Stimulated activated CD8-positive, alpha-beta memory T cell treated with anti-CD3 and anti-CD28 coated beads, Interleukin-2, amount 100 ng/mL, for 48 hours (primary cell): ENCODE measurements around the gene MACROD2.
"Not testable (repeated sequence)": the region's sequence is repeated elsewhere in the genome, so short reads cannot be mapped to it uniquely, and the experiment has no call there.

ENCODE experiments used
- DNase-seq, 2 donors: peaks; one replicate each; pipeline ENCODE4 v3.0.0-alpha.2; 2020; ENCODE audit warnings: low read depth in 2 of 2

The MACROD2 gene

GRCh38 chr20:14914633-14915032 is 919.3 kb downstream of the MACROD2 start:
- DNase-seq: no peak

DNA sequence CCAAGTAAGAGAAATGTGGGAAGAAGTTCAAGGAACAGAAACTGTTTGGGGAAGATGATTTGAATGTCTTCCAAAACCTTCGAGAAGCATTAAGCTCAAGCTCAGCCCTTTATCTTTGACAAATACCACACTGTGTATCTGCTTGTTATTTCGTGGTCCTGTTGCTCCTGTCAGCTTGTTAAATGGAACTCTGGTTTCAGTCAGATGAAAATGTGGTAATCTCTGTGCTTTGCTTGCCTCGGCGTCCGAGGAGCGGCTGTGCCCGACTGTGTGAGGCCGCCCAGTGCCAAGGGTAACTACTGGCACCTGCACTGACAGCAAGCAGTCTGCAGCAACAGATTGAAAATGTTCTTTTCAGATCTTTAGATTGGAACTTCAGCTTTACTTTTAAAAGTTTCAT is 920.0 kb downstream of the MACROD2 start:
- DNase-seq: no peak

GRCh38 chr20:14916360-14916920 is 921.1 kb downstream of the MACROD2 start:
- no peak for DNase-seq

DNA sequence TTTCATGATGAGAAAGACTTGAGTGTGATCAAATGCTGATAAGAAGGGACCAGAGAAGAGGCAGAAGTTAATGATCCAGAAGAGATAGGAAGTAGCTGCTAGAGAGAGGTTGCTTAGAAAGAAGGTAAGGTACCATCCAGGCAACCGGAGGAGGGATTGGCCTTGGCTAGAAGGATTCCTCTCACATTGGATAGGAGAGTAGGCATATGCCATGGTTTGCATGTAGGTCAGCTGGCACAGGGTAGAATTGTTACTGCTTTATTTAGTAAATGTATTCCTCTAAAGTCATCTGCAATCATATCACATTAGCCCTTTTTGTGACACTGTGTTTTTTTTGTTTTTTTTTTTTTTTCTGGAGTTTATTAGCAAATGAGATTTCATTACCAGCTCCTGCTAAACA is 923.0 kb downstream of the MACROD2 start:
- DNase-seq: no peak

DNA sequence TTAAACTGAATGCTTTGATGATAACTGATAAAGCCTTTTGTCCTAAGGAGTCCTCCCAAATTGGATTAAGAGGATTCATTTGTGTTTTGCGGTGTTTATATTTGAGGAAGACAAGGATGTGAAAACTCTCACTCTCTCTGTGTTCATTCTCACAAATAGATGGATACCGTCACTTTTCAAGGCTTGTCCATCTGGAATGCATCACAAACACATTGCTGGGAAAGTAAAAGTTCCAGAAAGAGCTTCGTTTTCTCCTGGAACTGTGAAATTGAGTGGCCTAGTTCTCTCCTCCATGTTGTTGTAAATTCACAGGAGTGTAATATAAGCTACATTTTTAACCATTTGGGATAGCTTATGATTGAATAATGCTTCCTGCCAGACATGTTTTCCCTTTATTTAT is 923.7 kb downstream of the MACROD2 start:
- DNase-seq: no peak

DNA sequence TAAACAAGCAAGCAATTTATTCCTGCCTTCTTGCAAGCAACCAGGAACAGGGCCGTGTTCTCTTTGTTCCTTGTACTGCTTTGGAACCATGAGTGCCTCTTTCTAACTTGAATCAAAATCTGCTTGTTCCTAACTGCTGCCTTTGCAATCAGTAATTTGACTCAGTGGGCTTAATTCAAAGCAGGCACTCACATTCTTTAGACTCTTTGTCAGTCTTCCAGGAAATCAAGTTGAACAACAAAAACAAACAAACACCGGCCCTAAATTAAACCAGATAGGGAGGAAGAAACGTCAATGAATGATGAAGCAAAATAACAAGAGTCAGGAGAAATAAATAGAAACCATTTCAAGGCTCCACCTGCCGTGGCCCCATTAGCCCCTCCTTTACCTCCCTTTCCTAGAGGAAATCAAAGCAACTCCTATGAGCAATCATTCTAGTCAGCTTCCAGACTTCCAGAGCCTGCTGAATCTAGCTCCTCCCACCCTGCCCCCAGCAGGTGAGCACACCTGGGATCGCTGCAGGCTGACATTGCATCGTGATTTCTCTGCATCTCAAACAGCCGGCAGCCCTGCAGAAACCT is 924.3 kb downstream of the MACROD2 start:
- no peak for DNase-seq

GRCh38 chr20:14921513-14921912 is 926.2 kb downstream of the MACROD2 start:
- no peak for DNase-seq

DNA sequence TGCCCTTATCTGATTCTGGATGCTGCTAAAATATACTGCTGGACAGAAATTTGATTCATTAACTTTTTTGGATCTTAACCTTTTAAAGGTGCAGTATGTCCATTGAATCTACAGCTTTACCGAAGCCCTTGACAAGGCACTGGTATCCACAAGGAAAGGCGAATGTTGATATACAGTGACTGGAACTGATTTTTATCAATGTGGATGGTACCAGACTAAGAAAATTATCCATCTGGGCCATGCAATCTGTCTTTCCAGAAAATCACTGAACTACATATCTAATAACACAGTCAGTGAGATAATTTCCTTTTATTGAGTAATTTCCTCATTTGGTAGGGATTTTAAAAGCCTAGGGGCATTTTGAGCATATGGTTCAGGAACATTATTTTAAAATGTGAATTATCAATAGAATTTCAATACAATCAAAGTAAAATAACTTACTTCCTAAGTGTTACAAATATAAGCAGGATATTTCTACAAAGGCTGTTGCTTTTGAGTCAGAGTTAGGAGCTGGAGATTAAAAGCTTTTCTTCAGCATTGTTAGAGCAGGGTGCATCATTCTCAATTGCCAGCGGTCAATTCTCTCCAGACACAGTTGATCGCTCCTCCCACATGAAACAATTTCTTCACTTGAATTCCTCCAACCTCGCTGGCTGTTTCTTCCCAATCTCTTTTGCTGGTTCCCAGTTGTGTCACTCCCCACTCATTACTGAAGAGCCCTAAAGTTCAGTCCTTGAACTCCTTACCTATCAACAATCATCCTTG is 927.4 kb downstream of the MACROD2 start:
- no peak for DNase-seq

DNA sequence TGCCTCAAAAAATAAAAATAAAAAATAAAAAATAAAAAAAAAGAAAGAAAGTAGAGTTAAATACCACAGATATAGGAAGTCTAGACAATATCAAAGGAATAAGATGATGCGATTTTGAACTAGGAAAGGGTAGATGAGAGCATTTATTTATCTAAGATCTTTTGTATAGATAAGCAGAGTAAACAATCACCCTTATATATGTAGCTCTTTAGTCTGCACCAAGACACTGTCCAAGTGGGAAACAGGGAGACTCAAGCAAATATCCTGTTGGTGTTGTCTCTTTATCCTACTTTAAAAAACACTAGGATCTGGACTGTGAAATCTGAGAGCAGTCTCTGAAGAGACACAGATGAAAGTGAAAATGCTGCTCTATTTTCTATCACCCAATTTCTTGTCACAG is 929.1 kb downstream of the MACROD2 start:
- DNase-seq: no peak

GRCh38 chr20:14925300-14925699 is 930.0 kb downstream of the MACROD2 start:
- DNase-seq: no peak

GRCh38 chr20:14926436-14926835 is 931.1 kb downstream of the MACROD2 start:
- DNase-seq: not testable (repeated sequence)

DNA sequence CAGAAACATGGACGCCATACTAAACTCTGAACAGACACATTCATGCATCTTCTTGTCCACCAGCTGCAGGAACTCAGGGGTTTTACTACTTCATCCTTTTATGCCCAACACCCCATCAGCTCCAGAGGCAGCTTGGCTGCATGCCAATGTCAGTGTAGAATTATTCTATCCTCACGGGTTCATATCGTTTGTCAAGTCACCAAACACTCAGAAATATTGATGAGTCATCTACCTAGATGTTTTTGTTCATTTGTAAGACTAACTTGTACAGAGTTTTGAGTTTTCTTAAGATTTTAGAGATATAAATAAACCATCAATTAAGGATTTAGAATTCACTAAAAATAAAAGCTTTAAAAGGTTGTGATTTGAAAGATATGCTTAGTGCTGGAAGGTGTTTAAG is 932.8 kb downstream of the MACROD2 start:
- DNase-seq: no peak

- DNase-seq: no peak
Observed at GRCh38 chr20:14929388-14929787, 934.1 kb downstream of the MACROD2 start.

GRCh38 chr20:14932040-14932439 is 936.7 kb downstream of the MACROD2 start:
- no peak for DNase-seq

DNA sequence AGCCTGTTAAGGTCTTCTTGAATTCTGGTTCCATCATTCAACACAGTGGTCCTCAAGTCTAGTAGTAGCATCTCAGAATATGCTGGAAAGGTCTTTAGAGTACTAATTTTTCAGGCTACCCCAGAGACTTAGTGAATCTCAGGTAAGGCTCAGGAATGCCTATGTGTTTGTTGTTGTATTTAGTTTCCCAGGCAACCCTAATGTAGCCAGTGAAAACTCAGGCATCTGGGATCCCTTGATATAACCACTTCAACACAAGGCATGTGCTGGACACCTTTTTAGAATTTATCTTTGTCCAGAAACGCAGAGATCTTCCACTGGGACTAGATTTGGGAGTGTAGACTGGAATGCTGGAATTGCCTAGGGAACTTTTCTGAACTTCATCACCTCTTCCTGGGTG is 940.0 kb downstream of the MACROD2 start:
- no peak for DNase-seq

GRCh38 chr20:14937021-14937420 is 941.7 kb downstream of the MACROD2 start:
- DNase-seq: no peak

DNA sequence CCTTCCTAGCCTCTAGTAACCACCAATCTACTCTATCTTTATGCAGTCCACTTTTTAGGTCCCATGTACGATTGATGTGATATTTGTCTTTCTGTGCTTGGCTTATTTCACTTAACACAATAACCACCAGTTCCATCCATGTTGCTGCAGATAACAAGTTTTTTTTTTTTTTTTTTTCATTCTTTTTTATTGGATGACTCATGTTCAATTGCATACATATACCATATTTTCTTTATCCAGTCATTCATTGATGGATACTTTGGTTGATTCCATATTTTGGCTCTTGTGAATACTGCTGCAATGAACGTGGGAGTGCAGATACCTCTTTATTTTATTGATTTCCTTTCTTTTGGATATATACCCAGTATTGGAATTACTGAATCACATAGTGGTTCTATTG is 942.5 kb downstream of the MACROD2 start:
- DNase-seq: no peak

DNA sequence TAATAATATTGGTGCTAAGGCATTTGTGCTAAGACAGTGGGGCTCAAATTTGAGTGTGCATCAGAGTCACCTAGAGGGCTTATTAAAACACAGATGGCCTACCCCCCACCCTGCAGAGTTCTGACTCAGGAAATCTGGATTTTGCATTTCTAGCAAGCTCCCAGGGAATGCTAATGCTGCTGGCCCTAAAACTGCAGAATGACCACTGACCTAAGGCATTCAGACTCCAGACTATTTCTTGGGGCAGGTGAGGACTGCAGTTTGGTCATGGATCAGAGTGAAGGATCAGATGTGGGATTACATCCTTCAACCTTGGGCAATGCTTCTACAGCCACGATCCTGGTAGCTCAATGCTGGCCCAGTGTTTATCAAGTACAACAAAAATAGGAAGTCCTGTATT is 952.2 kb downstream of the MACROD2 start:
- no peak for DNase-seq

- no peak for DNase-seq
Observed at GRCh38 chr20:14947946-14948345, 952.6 kb downstream of the MACROD2 start.

- DNase-seq: no peak
Observed at GRCh38 chr20:14948416-14948815, 953.1 kb downstream of the MACROD2 start.

GRCh38 chr20:14950633-14951032 is 955.3 kb downstream of the MACROD2 start:
- no peak for DNase-seq

DNA sequence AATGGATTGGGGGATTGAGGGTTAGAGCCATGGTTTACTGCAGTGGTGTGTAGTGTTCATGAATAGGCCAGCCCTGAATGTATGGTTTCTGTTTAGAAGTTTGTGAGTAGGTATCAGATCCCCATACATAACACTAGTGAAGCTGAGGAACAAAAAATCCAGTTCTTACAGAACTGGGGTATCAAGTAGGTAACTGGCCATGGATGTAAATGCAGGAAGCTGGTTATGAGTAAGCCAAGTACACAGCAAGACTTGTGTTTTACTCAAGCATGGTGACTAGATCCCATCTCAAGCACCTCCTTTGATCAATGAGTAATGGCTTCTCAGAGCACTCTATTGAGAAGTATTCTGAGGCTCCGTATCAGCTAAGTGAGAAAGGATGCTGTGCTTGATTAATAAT is 955.8 kb downstream of the MACROD2 start:
- no peak for DNase-seq

DNA sequence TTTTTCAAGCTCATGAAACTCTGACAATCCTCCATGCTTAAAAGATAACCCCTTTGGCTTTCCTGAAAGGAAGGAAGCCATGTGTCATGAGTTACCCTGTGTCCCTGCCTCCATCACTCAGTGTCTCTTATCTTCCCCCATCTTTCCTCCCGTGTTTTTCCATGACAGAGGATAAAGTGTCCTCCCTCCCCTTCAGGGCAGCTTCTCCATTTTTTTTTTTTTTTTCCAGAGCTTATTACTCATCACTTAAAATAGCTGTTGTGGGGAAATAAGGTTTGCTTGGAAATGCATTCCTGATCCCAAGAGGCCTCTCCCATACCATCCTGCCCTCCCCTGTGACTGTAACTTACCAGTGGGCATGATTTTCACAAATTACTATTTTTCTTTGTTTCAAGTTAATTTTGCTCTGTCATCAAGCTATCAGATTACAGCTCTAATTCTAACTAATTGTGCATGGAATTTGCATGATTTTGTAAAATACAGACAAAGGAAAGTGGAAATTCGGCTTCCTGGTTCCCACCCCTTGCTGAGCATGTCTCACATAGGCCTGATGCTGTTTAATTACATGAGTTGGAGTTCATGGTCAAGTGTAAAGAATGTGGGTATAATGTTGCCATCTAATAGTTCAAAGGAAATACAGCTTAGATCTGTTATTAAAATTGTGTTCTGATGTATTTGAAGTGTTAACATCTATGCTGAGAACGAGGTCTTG is 956.5 kb downstream of the MACROD2 start:
- DNase-seq: no peak
